ENCODE data around the gene ARHGEF1.
"Not testable (repeated sequence)": the region's sequence is repeated elsewhere in the genome, so short reads cannot be mapped to it uniquely, and the experiment has no call there.

The ARHGEF1 gene

GRCh38 chr19:41935760-41936415 lies 52.9 kb downstream of the ARHGEF1 start:
- H3K27ac ChIP-seq: no peak overlapping the region
- no peak for TF ChIP-seq CTCF (conservative IDR thresholded peaks at IDR 0.05)

GRCh38 chr19:41936416-41936850 lies 53.4 kb downstream of the ARHGEF1 start:
- H3K27ac ChIP-seq: no peak overlapping the region
- TF ChIP-seq CTCF (conservative IDR thresholded peaks at IDR 0.05): no peak

- no peak for TF ChIP-seq CTCF (conservative IDR thresholded peaks at IDR 0.05)
- H3K27ac ChIP-seq: no peak overlapping the region
These were observed 54.0 kb downstream of the ARHGEF1 start for GRCh38 chr19:41936961-41937360.

GRCh38 chr19:41937525-41938468 lies 54.8 kb downstream of the ARHGEF1 start:
- peak; percentile 44 for TF ChIP-seq CTCF (conservative IDR thresholded peaks at IDR 0.05)
- H3K27ac ChIP-seq: no peak overlapping the region

GRCh38 chr19:41939209-41939608 lies 56.2 kb downstream of the ARHGEF1 start:
- not testable (repeated sequence) for H3K27ac ChIP-seq

- H3K27ac ChIP-seq: peak overlapping the region; percentile 27; the same call in 1 of the 2 replicates
- no peak for TF ChIP-seq CTCF (conservative IDR thresholded peaks at IDR 0.05)
These were observed 57.1 kb downstream of the ARHGEF1 start for GRCh38 chr19:41939861-41940730.

- TF ChIP-seq CTCF (conservative IDR thresholded peaks at IDR 0.05): no peak
- H3K27ac ChIP-seq: peak overlapping the region; percentile 27; the same call in 1 of the 2 replicates
These were observed 57.9 kb downstream of the ARHGEF1 start for GRCh38 chr19:41940731-41941409.
